GM12873 (cell line): ENCODE data around the gene COX19.

Source experiments
- TF ChIP-seq, protein P1 (sequence below): IDR thresholded peaks from 2 replicates; pipeline ENCODE4 v1.5.1; 2012; ENCODE audit warnings: low read depth, mild to moderate bottlenecking, moderate library complexity, low read length, control low read depth; ENCODE audit not compliant: insufficient read depth; ENCODE audit errors: missing control alignments

COX19 gene

GRCh38 chr7:981793-982510 lies 6.6 kb upstream of the COX19 start:
- TF ChIP-seq, protein P1, sequence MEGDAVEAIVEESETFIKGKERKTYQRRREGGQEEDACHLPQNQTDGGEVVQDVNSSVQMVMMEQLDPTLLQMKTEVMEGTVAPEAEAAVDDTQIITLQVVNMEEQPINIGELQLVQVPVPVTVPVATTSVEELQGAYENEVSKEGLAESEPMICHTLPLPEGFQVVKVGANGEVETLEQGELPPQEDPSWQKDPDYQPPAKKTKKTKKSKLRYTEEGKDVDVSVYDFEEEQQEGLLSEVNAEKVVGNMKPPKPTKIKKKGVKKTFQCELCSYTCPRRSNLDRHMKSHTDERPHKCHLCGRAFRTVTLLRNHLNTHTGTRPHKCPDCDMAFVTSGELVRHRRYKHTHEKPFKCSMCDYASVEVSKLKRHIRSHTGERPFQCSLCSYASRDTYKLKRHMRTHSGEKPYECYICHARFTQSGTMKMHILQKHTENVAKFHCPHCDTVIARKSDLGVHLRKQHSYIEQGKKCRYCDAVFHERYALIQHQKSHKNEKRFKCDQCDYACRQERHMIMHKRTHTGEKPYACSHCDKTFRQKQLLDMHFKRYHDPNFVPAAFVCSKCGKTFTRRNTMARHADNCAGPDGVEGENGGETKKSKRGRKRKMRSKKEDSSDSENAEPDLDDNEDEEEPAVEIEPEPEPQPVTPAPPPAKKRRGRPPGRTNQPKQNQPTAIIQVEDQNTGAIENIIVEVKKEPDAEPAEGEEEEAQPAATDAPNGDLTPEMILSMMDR: no peak

DNA sequence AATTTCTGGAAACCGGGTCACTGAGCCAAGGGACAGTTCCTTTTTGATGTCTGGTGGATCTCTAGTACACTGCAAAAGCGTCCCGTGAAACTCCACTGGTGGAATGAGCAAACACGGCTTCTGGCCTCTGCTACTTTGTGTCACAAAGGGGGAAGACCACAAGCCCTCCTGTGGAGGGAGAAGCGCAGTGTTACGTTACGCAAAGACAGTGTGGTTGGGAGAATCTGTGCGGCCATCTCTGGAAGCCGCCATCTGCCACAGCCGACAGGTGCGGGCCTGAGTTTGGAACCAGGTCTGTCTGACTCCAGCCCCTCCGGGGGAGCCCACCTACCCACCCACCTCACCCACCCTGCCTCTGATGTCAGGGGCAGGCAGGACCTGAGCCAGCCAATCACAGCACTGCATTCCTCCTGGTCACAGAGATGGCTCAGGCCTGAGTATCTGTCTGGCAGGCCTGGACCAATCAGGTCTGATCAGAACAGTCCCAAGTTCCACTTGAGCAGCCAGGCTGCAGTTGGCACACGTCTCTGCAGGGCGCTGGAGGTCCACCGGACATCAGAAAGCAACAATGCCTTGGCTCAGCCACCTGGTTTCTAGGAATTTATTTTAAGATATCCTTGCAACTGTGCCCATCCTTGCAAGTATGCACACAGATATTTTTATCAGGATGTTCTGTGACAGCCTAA lies 4.7 kb upstream of the COX19 start:
- TF ChIP-seq, protein P1: no peak

GRCh38 chr7:979151-979550 lies 3.8 kb upstream of the COX19 start:
- TF ChIP-seq, protein P1: no peak

DNA sequence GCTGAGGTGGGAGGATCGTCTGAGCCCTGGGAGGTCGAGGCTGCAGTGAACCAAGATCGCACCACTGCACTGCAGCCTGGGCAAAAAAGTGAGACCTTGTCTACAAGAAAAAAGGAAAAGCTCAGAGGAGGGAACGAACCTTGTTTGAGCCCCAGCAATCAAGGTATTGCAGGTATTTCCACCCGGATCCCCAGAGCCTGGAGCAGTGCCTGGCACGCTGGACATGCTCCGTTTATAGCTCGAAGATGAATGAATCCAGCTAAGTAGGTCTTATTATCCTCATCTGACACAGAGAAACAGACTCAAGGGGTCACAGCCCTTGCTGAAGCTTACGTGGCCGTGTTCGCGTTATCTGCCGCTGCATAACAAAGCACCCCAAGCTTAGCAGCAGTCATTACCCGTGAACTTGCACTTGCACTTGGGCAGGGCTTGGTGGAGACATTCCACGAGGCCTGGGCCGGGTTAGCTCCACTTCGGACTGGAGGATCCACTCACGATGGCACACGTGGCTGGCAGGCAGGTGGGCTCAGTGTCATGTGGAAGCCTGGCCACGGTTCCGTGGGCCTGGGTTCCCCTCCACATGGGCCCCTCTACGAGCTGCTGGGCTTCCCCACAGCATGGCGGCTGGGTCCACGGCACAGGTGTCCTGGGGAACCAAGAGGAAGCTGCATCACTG lies 3.2 kb upstream of the COX19 start:
- TF ChIP-seq, protein P1: no peak

DNA sequence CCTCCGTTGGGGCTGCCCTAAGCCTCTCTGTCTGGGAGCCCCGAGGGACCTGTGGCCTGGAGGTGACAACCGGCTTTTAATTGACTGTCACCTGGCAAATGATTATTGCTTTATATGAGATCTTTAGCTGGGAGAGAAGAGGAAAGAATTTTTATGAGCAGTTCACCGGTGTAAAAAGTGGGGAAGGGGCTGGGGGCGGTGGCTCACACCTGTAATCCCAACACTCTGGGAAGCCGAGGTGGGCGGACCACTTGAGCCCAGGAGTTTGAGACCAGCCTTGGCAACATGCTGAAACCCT lies 2.6 kb upstream of the COX19 start:
- TF ChIP-seq, protein P1: no peak

- TF ChIP-seq, protein P1: no peak
Observed at GRCh38 chr7:977326-978048, 2.1 kb upstream of the COX19 start.

DNA sequence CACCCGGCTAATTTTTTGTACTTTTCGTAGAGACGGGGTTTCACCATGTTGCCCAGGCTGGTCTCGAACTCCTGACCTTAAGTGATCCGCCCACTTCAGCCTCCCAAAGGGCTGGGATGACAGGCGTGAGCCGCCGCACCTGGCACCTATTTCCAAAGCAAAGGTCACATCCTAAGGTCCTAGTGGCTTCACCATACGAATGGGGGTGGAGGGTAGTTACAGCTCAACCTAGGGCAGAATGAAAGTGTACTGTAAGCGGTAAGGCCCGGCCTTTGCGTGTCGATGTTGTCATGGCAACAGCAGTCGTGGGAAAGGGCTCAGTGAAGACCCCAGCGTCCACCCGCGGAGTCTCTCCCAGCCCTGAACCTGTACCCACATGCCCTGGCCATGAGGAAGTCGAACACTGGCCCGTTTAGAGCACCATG lies 1.6 kb upstream of the COX19 start:
- TF ChIP-seq, protein P1: no peak
